AG04450 (cell line): Measurements from ENCODE around the gene FHL2. TPM values are rescaled to one million over a fixed set of nuclear protein-coding genes. Genes with fewer than 3 reads are reported as not detected.

ENCODE experiments used
- CTCF ChIA-PET: fragments of 300-600, 350-600 bp; formaldehyde crosslinking; extraction: SDS; loops from one replicate; lab custom pipeline; 2022; ENCODE audit warnings: antibody characterized with exemption, inconsistent platforms; lab: Charles Lee
- POLR2A ChIA-PET: fragments of 350-600 bp; formaldehyde crosslinking; extraction: SDS; loops from one replicate; lab custom pipeline; 2021; ENCODE audit warnings: antibody characterized with exemption, inconsistent platforms; lab: Yijun Ruan, JAX
- DNase-seq: peaks from one replicate; pipeline ENCODE4 v3.0.0-alpha.2; 2011; ENCODE audit warnings: low read depth, low spot score
- H3K27ac ChIP-seq: one replicate; pipeline ENCODE4 v1.5.1; 2012; ENCODE audit warnings: low read depth, low read length, control low read depth
- H3K27me3 ChIP-seq: one replicate; pipeline ENCODE4 v1.6.0; 2012; ENCODE audit warnings: low read length; ENCODE audit not compliant: control insufficient read depth, insufficient read depth
- H3K4me3 ChIP-seq: 2 replicates; pipeline ENCODE4 v1.5.1; 2011; ENCODE audit warnings: mild to moderate bottlenecking, low read depth, low read length, control low read depth
- H3K9me3 ChIP-seq: 2 replicates; pipeline ENCODE4 v1.5.1; 2012; ENCODE audit warnings: low read length; ENCODE audit not compliant: control insufficient read depth, insufficient read depth
- polyA plus RNA-seq: library from polyadenylated mRNA; depleted of rRNA; stranded (reverse); fragments of >200 nt; gene quantifications from 2 replicates; pipeline ENCODE4 v1.2.3, GENCODE V29; 2011
- TF ChIP-seq, protein P1 (sequence below): IDR thresholded peaks from 2 replicates; pipeline ENCODE4 v1.5.1; 2011; ENCODE audit warnings: low read depth, low read length, control low read depth, inconsistent platforms

The FHL2 gene
- polyA plus RNA-seq, 1 experiment = 497 TPM

DNA sequence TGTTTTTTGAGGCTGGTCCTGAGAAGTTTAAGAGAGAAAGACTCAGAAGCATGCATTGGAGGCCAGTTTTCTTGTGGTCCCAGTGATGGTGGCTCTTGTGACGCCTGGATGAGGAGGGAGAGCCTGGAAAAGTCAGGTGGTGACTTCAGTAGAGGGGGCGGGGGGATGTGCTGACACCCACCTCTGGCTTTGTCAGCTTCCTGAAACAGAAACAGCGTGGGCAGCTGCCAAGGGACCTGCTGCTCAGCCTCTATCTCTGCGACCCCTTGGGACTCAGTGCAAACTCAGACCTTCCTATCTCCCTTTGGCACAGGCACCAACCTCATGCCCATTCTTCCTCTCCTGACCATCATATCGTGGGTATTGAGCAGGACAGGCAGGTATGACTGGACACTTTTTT is 75.7 kb downstream of the FHL2 start:
- POLR2A ChIA-PET = no interaction called here
- Histone ChIP-seq H3K27ac (no peak overlapping the region), H3K4me3 (no peak overlapping the region), H3K27me3 (no peaks in the 10 kb centered on the region), H3K9me3 (no peaks in the 10 kb centered on the region)
- TF ChIP-seq, protein P1, sequence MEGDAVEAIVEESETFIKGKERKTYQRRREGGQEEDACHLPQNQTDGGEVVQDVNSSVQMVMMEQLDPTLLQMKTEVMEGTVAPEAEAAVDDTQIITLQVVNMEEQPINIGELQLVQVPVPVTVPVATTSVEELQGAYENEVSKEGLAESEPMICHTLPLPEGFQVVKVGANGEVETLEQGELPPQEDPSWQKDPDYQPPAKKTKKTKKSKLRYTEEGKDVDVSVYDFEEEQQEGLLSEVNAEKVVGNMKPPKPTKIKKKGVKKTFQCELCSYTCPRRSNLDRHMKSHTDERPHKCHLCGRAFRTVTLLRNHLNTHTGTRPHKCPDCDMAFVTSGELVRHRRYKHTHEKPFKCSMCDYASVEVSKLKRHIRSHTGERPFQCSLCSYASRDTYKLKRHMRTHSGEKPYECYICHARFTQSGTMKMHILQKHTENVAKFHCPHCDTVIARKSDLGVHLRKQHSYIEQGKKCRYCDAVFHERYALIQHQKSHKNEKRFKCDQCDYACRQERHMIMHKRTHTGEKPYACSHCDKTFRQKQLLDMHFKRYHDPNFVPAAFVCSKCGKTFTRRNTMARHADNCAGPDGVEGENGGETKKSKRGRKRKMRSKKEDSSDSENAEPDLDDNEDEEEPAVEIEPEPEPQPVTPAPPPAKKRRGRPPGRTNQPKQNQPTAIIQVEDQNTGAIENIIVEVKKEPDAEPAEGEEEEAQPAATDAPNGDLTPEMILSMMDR = no peak
- CTCF ChIA-PET = interaction anchor here (1.2 kb wide), 1 partner anchor 22 kb away, joined by 3 read pairs; no protein-coding TSS in a partner anchor
- no peak for DNase-seq

DNA sequence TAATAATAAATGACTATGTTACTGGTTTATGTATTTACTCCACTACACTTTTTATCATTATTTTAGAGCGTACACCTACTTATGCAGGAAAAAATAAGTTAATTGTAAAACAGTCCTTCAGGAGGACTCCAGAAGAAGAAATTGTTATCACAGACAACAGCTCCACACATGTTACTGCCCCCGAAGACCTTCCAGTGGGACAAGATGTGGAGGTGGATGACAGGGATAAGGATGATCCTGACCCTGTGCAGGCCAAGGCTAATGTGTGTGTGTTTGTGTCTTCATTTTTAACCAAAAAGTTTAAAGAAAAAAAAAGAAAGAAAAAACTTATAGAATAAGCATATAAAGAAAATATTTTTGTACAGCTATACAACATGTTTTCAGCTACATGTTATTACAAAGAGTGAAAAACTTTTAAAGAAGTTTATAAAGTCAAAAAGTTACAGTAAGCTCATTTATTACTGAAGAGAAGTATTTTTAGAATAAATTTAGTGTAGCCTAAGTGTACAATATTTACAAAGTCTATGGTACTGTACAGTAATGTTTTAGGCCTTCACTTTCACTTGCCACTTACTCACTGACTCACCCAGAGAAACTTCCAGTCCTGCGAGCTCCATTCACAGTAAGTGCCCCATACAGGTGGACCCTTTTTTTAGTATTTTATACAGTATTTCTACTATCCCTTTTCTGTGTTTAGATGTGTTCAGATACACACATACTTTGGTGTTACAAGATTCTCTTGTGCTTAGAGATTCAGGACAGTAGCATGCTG is 76.8 kb downstream of the FHL2 start:
- POLR2A ChIA-PET = no interaction called here
- no peak for DNase-seq
- Histone ChIP-seq H3K27ac (no peak overlapping the region), H3K4me3 (no peak overlapping the region), H3K9me3 (no peaks in the 10 kb centered on the region), H3K27me3 (no peaks in the 10 kb centered on the region)
- CTCF ChIA-PET = interaction anchor here (0.8 to 1.3 kb wide), 3 partner anchors 11 to 208 kb away, joined by 3 read pairs; no protein-coding TSS in a partner anchor
- TF ChIP-seq, protein P1 = no peak

DNA sequence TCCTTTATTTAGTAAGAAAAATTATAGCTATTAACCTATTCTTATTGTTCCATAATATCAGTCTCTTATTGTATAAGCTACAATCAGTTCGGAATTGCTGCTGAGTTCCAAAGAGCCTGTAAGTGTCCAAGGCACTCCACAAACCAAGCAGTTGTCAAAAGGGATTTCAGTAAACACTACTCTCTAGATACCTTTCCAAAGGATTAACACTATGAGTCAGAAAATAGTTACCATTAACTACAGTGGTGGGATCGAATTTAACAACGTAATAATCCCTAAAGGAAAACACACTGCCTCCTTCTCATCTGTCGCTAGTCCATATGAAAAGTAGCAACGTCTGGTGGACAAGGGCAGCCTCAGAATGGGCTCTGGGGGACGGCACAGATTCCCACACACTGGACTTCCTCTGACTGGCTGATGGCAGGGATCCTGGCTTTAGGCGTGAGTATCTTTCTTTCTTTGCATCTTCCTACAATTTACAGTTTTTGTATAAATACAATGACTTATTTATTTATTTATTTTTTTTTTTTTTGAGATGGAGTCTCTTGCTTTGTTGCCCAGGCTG is 78.1 kb downstream of the FHL2 start:
- Histone ChIP-seq H3K27me3 (no peaks in the 10 kb centered on the region), H3K27ac (no peak overlapping the region), H3K4me3 (no peak overlapping the region), H3K9me3 (no peaks in the 10 kb centered on the region)
- no peak for DNase-seq
- ChIA-PET CTCF (interaction anchor here (0.6 to 1.2 kb wide), 3 partner anchors 26 to 1262 kb away, joined by 3 to 5 read pairs (median 3); no protein-coding TSS in a partner anchor), POLR2A (no interaction called here)
- TF ChIP-seq, protein P1 = no peak

DNA sequence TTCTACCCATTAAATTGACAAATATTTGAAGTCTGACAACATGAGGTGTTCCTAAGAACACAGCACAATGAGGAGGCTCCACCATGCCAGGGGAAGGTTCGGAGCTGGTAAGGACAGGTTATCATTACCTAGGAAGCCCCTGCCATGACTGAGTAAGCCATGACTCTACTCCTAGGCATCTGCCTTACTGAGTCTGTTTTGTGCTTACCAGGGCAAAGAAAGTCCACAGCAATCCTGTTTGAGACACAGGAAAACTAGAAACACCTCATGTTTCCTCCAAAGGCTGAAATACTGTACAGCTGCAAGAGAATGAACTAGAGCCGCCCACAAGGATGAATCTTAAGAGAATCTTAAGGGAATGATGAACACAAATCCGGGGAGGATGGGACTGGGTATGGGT is 80.9 kb downstream of the FHL2 start:
- TF ChIP-seq, protein P1 = no peak
- Histone ChIP-seq H3K27me3 (no peaks in the 10 kb centered on the region), H3K27ac (no peak overlapping the region), H3K9me3 (no peaks in the 10 kb centered on the region), H3K4me3 (no peak overlapping the region)
- CTCF ChIA-PET = no interaction called here
- no peak for DNase-seq
- POLR2A ChIA-PET = no interaction called here

DNA sequence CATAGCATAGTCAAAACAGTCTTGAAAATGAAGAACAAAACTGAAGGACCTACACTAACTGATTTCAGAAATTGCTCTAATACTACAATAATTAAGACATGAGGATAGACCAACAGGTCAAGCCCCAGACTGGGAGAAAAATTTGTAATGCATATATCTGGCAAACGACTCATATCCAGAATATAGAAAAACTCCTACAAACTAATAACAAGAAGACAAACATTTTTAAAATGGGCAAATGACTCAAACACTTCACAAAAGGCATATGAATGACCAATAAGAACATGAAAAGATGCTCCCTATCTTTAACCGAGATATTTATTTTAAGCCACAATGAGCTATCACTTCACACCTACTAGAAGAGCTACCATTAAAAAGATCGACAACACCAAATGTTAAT is 83.5 kb downstream of the FHL2 start:
- Histone ChIP-seq H3K4me3 (no peak overlapping the region), H3K9me3 (no peaks in the 10 kb centered on the region), H3K27ac (no peak overlapping the region), H3K27me3 (no peaks in the 10 kb centered on the region)
- no peak for DNase-seq
- TF ChIP-seq, protein P1 = no peak
- ChIA-PET CTCF (interaction anchor here (0.6 to 4.1 kb wide), 3 partner anchors 9 to 20 kb away, joined by 3 to 20 read pairs (median 3); no protein-coding TSS in a partner anchor), POLR2A (no interaction called here)
